HCT116 (cell line): ENCODE measurements around the gene TMEM9. TPM values are rescaled to one million over a fixed set of nuclear protein-coding genes. Genes with fewer than 3 reads are reported as not detected.

Source experiments
- ATAC-seq: fragments of 200-7000 bp; cut with Tn5 transposase; 2 replicates; pipeline ENCODE4 v1.9.1; 2020; ENCODE audit warnings: mild to moderate bottlenecking, moderate library complexity
- BruUV-seq: library from RNA; stranded (reverse); fragments of 400-500 nt; replicated peaks from 2 replicates; lab custom pipeline; 2021; lab: Mats Ljungman, UMichigan
- CTCF ChIA-PET: fragments of 300-600 bp; sonication (Branson Sonifier 250); formaldehyde crosslinking; loops from one replicate; lab custom pipeline; 2021; ENCODE audit warnings: antibody characterized with exemption; lab: Charles Lee
- POLR2A ChIA-PET: fragments of 300-600, 350-600 bp; sonication (Branson Sonifier 250); formaldehyde crosslinking; loops from one replicate; lab custom pipeline; 2021; ENCODE audit warnings: antibody characterized with exemption; lab: Charles Lee
- RAD21 ChIA-PET, 2 experiments: fragments of 300-600 bp; sonication (Branson Sonifier 250); formaldehyde crosslinking; loops; one replicate each; lab custom pipeline; 2023; ENCODE audit warnings: low total read pairs in 2 of 2; ENCODE audit not compliant: uncharacterized antibody in 2 of 2, unreplicated experiment in 2 of 2, low non-redundant PET in 1 of 2; lab: Charles Lee
- DNase-seq: peaks from one replicate; pipeline ENCODE4 v3.0.0-alpha.2; 2010; ENCODE audit warnings: low read depth, low spot score
- H2AFZ ChIP-seq: fragments of 200-600 bp; shearing (Covaris generic), sonication (generic); 2 replicates; pipeline ENCODE4 v1.6.1; 2017; ENCODE audit warnings: low read depth, mixed run types, mixed read lengths, antibody characterized with exemption, low read length; ENCODE audit not compliant: poor library complexity, severe bottlenecking
- H3K27ac ChIP-seq: 2 replicates; pipeline ENCODE4 v1.5.1; 2012; ENCODE audit warnings: low read depth, low read length
- H3K27me3 ChIP-seq: fragments of 200-600 bp; sonication (generic); 2 replicates; pipeline ENCODE4 v1.6.1; 2016; ENCODE audit warnings: mixed run types, low read length, mixed read lengths; ENCODE audit not compliant: insufficient read depth
- H3K36me3 ChIP-seq, 2 experiments: fragments of 200-500 bp in 1 of 2; fragments of 200-600 bp in 1 of 2; sonication (Bioruptor generic) in 1 of 2; sonication (generic) in 1 of 2; 2 replicates each; pipeline versions ENCODE4 v1.5.1 to v1.6.1; 2014 to 2016; ENCODE audit warnings: low read length in 2 of 2, inconsistent platforms in 1 of 2, mixed read lengths in 1 of 2, mixed run types in 1 of 2; ENCODE audit not compliant: insufficient read depth in 2 of 2, control insufficient read depth in 1 of 2
- H3K4me1 ChIP-seq, 2 experiments: fragments of 200-600 bp in 1 of 2; sonication (generic) in 1 of 2; 2 replicates each; pipeline versions ENCODE4 v1.5.1 to v1.6.1; 2012 to 2017; ENCODE audit warnings: low read length in 2 of 2, inconsistent platforms in 1 of 2, mild to moderate bottlenecking in 1 of 2, mixed read lengths in 1 of 2, mixed run types in 1 of 2, moderate library complexity in 1 of 2; ENCODE audit not compliant: insufficient read depth in 2 of 2, control insufficient read depth in 1 of 2
- H3K4me2 ChIP-seq: fragments of 200-600 bp; sonication (generic); 2 replicates; pipeline ENCODE4 v1.6.1; 2017; ENCODE audit warnings: mixed run types, low read length, mixed read lengths
- H3K4me3 ChIP-seq, 2 experiments: fragments of 200-600 bp in 1 of 2; sonication (generic) in 1 of 2; replicated peaks in 1 of 2; 2 replicates each; pipeline ENCODE4 v1.5.1; 2011 to 2016; ENCODE audit warnings: low read length in 2 of 2, control low read depth in 1 of 2, low read depth in 1 of 2, mild to moderate bottlenecking in 1 of 2, mixed read lengths in 1 of 2, mixed run types in 1 of 2
- H3K79me2 ChIP-seq: fragments of 200-600 bp; sonication (generic); 2 replicates; pipeline ENCODE4 v1.6.1; 2017; ENCODE audit warnings: mild to moderate bottlenecking, mixed run types, low read length, moderate library complexity, mixed read lengths; ENCODE audit not compliant: insufficient read depth
- H3K9ac ChIP-seq: fragments of 200-600 bp; sonication (generic); 2 replicates; pipeline ENCODE4 v1.6.1; 2016; ENCODE audit warnings: low read length, mixed read lengths
- H3K9me2 ChIP-seq: fragments of 200-600 bp; sonication (generic), shearing (Covaris generic); 2 replicates; pipeline ENCODE4 v1.6.1; 2017; ENCODE audit warnings: mixed run types, mild to moderate bottlenecking, moderate library complexity; ENCODE audit not compliant: insufficient read depth
- H3K9me3 ChIP-seq, 2 experiments: fragments of 200-500 bp in 1 of 2; fragments of 200-600 bp in 1 of 2; sonication (Bioruptor generic) in 1 of 2; sonication (generic) in 1 of 2; 2 replicates each; pipeline ENCODE4 v1.6.1; 2014 to 2017; ENCODE audit warnings: low read length in 2 of 2, mixed read lengths in 2 of 2, inconsistent platforms in 1 of 2, low read depth in 1 of 2, mild to moderate bottlenecking in 1 of 2, mixed run types in 1 of 2, moderate library complexity in 1 of 2; ENCODE audit not compliant: control insufficient read depth in 1 of 2, insufficient read depth in 1 of 2
- H4K20me1 ChIP-seq: fragments of 200-600 bp; sonication (generic), shearing (Covaris generic); 2 replicates; pipeline ENCODE4 v1.6.1; 2017; ENCODE audit warnings: mixed run types, mild to moderate bottlenecking, moderate library complexity; ENCODE audit not compliant: insufficient read depth
- CBX3 ChIP-seq: IDR thresholded peaks from 2 replicates; pipeline ENCODE4 v1.6.1; 2012; ENCODE audit warnings: low read depth
- ELF1 ChIP-seq: IDR thresholded peaks from 2 replicates; pipeline ENCODE4 v1.6.1; 2012; ENCODE audit warnings: low read depth, borderline replicate concordance
- EZH2phosphoT487 ChIP-seq: fragments of 200-600 bp; IDR thresholded peaks from 2 replicates; pipeline ENCODE4 v1.6.1; 2018; ENCODE audit warnings: antibody characterized with exemption, borderline replicate concordance
- FOSL1 ChIP-seq: IDR thresholded peaks from 2 replicates; pipeline ENCODE4 v1.6.1; 2012; ENCODE audit warnings: low read depth
- JUND ChIP-seq: IDR thresholded peaks from 2 replicates; pipeline ENCODE4 v1.6.1; 2012
- POLR2AphosphoS5 ChIP-seq: IDR thresholded peaks from 2 replicates; pipeline ENCODE4 v1.6.1; 2011; ENCODE audit warnings: mild to moderate bottlenecking, low read depth, low read length, moderate library complexity
- SP1 ChIP-seq: IDR thresholded peaks from 2 replicates; pipeline ENCODE4 v1.6.1; 2012; ENCODE audit warnings: low read depth
- ZFX ChIP-seq: fragments of 450-650 bp; IDR thresholded peaks from 2 replicates; pipeline ENCODE4 v1.6.1; 2017
- intact Hi-C: fragments of 100-400 bp; cut with micrococcal nuclease; formaldehyde crosslinking; loops from 2 replicates; pipeline ENCODE4 v1.10.0; 2022
- total RNA-seq: library from RNA; stranded (reverse); gene quantifications from one replicate; pipeline ENCODE4 v1.2.1, GENCODE V29; 2021; ENCODE audit not compliant: unreplicated experiment
- TF ChIP-seq, protein P1 (sequence below), 3 experiments: fragments of 200-600 bp in 1 of 3; sonication (generic) in 1 of 3; IDR thresholded peaks in 2 of 3; conservative IDR thresholded peaks in 1 of 3; 2 replicates each; pipeline ENCODE4 v1.5.1; 2012 to 2017; ENCODE audit warnings: low read depth in 2 of 3, low read length in 2 of 3, antibody characterized with exemption in 1 of 3, borderline replicate concordance in 1 of 3, control low read depth in 1 of 3, mild to moderate bottlenecking in 1 of 3, mixed read lengths in 1 of 3, mixed run types in 1 of 3, moderate library complexity in 1 of 3; ENCODE audit not compliant: insufficient read depth in 1 of 3
- TF ChIP-seq, protein P2 (sequence below): IDR thresholded peaks from 2 replicates; pipeline ENCODE4 v1.6.1; 2012
- TF ChIP-seq, protein P3 (sequence below): IDR thresholded peaks from 2 replicates; pipeline ENCODE4 v1.6.1; 2012

Gene TMEM9
- total RNA-seq, 1 experiment from 2014 or later: 66.3 TPM

DNA sequence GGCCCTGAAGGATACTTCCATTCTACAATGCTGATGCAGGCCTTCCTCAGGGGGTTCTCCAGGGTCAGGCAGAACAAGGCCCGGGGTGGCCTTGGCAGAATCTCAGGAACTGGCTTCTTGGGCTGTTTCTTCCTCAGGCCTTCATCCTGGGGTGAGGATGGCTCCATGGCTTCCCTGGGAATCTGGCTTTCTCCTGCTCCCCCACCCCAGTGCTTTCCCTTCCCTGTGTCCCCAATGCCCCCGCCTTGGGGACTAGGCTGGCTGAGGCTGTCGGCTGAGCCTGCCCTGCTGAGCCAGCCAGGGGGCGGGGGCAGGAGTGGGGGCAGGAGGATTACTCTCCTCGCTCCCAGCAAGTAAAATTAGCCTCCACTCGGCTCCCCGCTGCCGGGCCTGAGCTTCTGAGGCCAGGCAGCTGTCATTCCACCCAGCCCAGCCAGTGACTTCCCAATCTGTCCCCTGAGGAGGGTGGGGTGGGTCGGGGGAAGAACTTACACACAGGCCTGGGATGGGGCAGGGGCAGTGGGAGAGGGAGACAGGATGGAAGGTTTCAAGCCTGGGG is 42.0 kb downstream of the TMEM9 start, which contains the start of gene CACNA1S:
Gene CACNA1S, minus strand, starts transcription at position 254 of the 559 bp plus-strand sequence. Its CDS starts 87 bp downstream, at position 167.
- H3K4me1 ChIP-seq: peaks cover 6 to 17% of the 10 kb centered on the region in 2 experiments; a peak in 3 of 4 replicates
- no peak for ATAC-seq
- no peak within 1 kb of the TSS for H3K27ac ChIP-seq
- no peak for TF ChIP-seq JUND
- no peak for TF ChIP-seq EZH2phosphoT487
- no peak for TF ChIP-seq SP1
- no peak for TF ChIP-seq FOSL1
- no peak for TF ChIP-seq CBX3
- TF ChIP-seq ZFX: no peak
- no peak for TF ChIP-seq ELF1
- no peak for TF ChIP-seq POLR2AphosphoS5
- TF ChIP-seq, protein P1, sequence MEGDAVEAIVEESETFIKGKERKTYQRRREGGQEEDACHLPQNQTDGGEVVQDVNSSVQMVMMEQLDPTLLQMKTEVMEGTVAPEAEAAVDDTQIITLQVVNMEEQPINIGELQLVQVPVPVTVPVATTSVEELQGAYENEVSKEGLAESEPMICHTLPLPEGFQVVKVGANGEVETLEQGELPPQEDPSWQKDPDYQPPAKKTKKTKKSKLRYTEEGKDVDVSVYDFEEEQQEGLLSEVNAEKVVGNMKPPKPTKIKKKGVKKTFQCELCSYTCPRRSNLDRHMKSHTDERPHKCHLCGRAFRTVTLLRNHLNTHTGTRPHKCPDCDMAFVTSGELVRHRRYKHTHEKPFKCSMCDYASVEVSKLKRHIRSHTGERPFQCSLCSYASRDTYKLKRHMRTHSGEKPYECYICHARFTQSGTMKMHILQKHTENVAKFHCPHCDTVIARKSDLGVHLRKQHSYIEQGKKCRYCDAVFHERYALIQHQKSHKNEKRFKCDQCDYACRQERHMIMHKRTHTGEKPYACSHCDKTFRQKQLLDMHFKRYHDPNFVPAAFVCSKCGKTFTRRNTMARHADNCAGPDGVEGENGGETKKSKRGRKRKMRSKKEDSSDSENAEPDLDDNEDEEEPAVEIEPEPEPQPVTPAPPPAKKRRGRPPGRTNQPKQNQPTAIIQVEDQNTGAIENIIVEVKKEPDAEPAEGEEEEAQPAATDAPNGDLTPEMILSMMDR (IDR thresholded peaks at IDR 0.05 in 2 of 3, conservative IDR thresholded peaks at IDR 0.05 in 1 of 3; ENCODE audit: borderline replicate concordance in 1 of 3, insufficient read depth in 1 of 3, low read depth in 2 of 3, low read length in 2 of 3): no peak
- TF ChIP-seq, protein P2, sequence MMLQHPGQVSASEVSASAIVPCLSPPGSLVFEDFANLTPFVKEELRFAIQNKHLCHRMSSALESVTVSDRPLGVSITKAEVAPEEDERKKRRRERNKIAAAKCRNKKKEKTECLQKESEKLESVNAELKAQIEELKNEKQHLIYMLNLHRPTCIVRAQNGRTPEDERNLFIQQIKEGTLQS: no peak
- TF ChIP-seq, protein P3, sequence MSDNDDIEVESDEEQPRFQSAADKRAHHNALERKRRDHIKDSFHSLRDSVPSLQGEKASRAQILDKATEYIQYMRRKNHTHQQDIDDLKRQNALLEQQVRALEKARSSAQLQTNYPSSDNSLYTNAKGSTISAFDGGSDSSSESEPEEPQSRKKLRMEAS: no peak
- H3K9ac ChIP-seq: no peak within 1 kb of the TSS
- H3K9me3 ChIP-seq: no peaks in the 10 kb centered on the region
- H3K36me3 ChIP-seq: no peaks in the 10 kb centered on the region
- ChIA-PET CTCF (interaction anchor here (3.6 to 4.0 kb wide), 2 partner anchors 26 to 140 kb away, joined by 45 to 55 read pairs; no protein-coding TSS in a partner anchor), POLR2A (interaction anchor here (0.7 kb wide), 1 partner anchor 708 kb away, joined by 5 read pairs; no protein-coding TSS in a partner anchor), RAD21 (no interaction called here)
- H4K20me1 ChIP-seq: no peaks in the 10 kb centered on the region
- no peaks in the 10 kb centered on the region for H3K79me2 ChIP-seq
- no peaks in the 10 kb centered on the region for H3K27me3 ChIP-seq
- H3K9me2 ChIP-seq: no peaks in the 10 kb centered on the region
- DNase-seq: no peak
- BruUV-seq: no TSS peak
- H3K4me2 ChIP-seq: no peak within 1 kb of the TSS
- no peak within 1 kb of the TSS for H3K4me3 ChIP-seq
- intact Hi-C loops: no loop called here
- no peak within 1 kb of the TSS for H2AFZ ChIP-seq
